HEK293T (cell line): Measurements from ENCODE around the gene TCEAL8.
A peak's percentile ranks its signal among the peaks of the same experiment; 100 is the strongest.

Experiments used
- CTCF ChIA-PET: fragments of 350-600 bp; formaldehyde crosslinking; extraction: SDS; loops from one replicate; lab custom pipeline; 2021; ENCODE audit warnings: antibody characterized with exemption, inconsistent platforms; lab: Yijun Ruan, JAX
- POLR2A ChIA-PET: fragments of 350-600 bp; formaldehyde crosslinking; extraction: SDS; loops from one replicate; lab custom pipeline; 2020; ENCODE audit warnings: antibody characterized with exemption, inconsistent platforms; lab: Yijun Ruan, JAX
- DNase-seq: peaks from one replicate; pipeline ENCODE4 v3.0.0; 2012; ENCODE audit warnings: mixed read lengths; ENCODE audit errors: extremely low spot score
- ARNT ChIP-seq: fragments of 450-650 bp; IDR thresholded peaks from 2 replicates; pipeline ENCODE4 v1.6.1; 2017; ENCODE audit warnings: mild to moderate bottlenecking
- BHLHE40 ChIP-seq: fragments of 450-650 bp; IDR thresholded peaks from 2 replicates; pipeline ENCODE4 v1.6.1; 2016; ENCODE audit warnings: mild to moderate bottlenecking, moderate library complexity, borderline replicate concordance
- CTBP1 ChIP-seq: fragments of 450-650 bp; IDR thresholded peaks from 2 replicates; pipeline ENCODE4 v1.6.1; 2016; ENCODE audit warnings: borderline replicate concordance
- ELF4 ChIP-seq: fragments of 450-650 bp; IDR thresholded peaks from 2 replicates; pipeline ENCODE4 v1.6.1; 2017; ENCODE audit warnings: antibody characterized with exemption
- FOXA1 ChIP-seq: fragments of 450-650 bp; IDR thresholded peaks from 2 replicates; pipeline ENCODE4 v1.6.1; 2016; ENCODE audit warnings: mild to moderate bottlenecking
- FOXK2 ChIP-seq: fragments of 450-650 bp; IDR thresholded peaks from 2 replicates; pipeline ENCODE4 v1.6.1; 2016; ENCODE audit warnings: mild to moderate bottlenecking
- FOXM1 ChIP-seq: fragments of 450-650 bp; IDR thresholded peaks from 2 replicates; pipeline ENCODE4 v1.6.1; 2017; ENCODE audit warnings: mild to moderate bottlenecking, borderline replicate concordance
- HDGF ChIP-seq: fragments of 450-650 bp; IDR thresholded peaks from 2 replicates; pipeline ENCODE4 v1.6.1; 2017; ENCODE audit warnings: antibody characterized with exemption, borderline replicate concordance
- L3MBTL2 ChIP-seq: fragments of 450-650 bp; conservative IDR thresholded peaks from 2 replicates; pipeline ENCODE4 v1.6.1; 2016; ENCODE audit warnings: mild to moderate bottlenecking
- LEF1 ChIP-seq: fragments of 450-650 bp; IDR thresholded peaks from 2 replicates; pipeline ENCODE4 v1.6.1; 2017; ENCODE audit warnings: mild to moderate bottlenecking, borderline replicate concordance
- NFRKB ChIP-seq: fragments of 450-650 bp; IDR thresholded peaks from 2 replicates; pipeline ENCODE4 v1.6.1; 2016; ENCODE audit warnings: mild to moderate bottlenecking, moderate library complexity
- SP1 ChIP-seq: fragments of 450-650 bp; IDR thresholded peaks from 2 replicates; pipeline ENCODE4 v1.6.1; 2017
- SUZ12 ChIP-seq: fragments of 450-650 bp; IDR thresholded peaks from 2 replicates; pipeline ENCODE4 v1.6.1; 2016; ENCODE audit warnings: mild to moderate bottlenecking
- TARDBP ChIP-seq: fragments of 450-650 bp; IDR thresholded peaks from 2 replicates; pipeline ENCODE4 v1.6.1; 2016
- ZNF384 ChIP-seq: fragments of 450-650 bp; IDR thresholded peaks from 2 replicates; pipeline ENCODE4 v1.6.1; 2016
- TF ChIP-seq, protein P1 (sequence below): fragments of 450-650 bp; IDR thresholded peaks from 2 replicates; pipeline ENCODE4 v1.6.1; 2016

The TCEAL8 gene, protein sequence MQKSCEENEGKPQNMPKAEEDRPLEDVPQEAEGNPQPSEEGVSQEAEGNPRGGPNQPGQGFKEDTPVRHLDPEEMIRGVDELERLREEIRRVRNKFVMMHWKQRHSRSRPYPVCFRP

DNA sequence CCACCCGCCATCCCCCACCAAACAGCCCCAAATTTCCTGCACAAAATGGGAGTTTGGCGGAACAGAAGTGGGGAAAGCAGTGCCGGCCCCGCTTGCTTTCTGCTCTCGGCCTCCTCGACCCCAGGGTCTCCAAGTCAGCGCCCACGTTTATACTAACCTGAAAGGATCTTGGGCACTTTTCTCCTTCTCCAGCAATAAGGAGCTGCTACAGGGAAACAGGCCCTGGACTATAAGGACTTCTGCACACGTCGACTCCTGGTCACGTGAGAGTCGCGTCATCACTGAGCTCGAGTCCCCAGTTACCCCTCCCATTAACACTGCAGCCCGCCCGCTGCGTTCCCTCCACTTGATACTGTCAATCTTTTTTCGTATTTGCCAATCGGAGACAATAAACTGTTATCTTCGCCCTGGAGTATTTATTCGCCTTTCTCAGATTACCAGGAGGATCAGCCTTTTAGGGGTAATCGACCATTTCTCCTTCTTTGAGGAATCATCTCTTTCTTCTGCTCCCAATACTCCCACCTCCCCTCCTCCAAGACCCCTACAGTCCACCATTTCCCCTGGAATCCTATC is at the start of gene TCEAL8:
TSS of gene TCEAL8 (minus strand) at position 235 of the 573 bp plus-strand sequence. CDS start 1,176 bp downstream, outside the sequence.
- TF ChIP-seq L3MBTL2 (no peak; the same call in 1 of the 2 replicates), CTBP1 (no peak), ZNF384 (no peak), LEF1 (no peak), ARNT (no peak), FOXM1 (no peak), FOXA1 (no peak), HDGF (no peak)
- TF ChIP-seq, protein P1, sequence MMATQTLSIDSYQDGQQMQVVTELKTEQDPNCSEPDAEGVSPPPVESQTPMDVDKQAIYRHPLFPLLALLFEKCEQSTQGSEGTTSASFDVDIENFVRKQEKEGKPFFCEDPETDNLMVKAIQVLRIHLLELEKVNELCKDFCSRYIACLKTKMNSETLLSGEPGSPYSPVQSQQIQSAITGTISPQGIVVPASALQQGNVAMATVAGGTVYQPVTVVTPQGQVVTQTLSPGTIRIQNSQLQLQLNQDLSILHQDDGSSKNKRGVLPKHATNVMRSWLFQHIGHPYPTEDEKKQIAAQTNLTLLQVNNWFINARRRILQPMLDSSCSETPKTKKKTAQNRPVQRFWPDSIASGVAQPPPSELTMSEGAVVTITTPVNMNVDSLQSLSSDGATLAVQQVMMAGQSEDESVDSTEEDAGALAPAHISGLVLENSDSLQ = peak; percentile 95
- peak; percentile 88 for DNase-seq
- CTCF ChIA-PET = interaction anchor here (0.6 to 0.9 kb wide), 2 partner anchors 209 to 304 kb away, joined by 3 read pairs; no protein-coding TSS in a partner anchor
- POLR2A ChIA-PET = interaction anchor here (0.5 to 3.0 kb wide), 34 partner anchors 10 to 402 kb away, joined by 3 to 18 read pairs (median 4); partner anchors contain the start of genes BEX3, BEX4, TCEAL7 and TCEAL9

DNA sequence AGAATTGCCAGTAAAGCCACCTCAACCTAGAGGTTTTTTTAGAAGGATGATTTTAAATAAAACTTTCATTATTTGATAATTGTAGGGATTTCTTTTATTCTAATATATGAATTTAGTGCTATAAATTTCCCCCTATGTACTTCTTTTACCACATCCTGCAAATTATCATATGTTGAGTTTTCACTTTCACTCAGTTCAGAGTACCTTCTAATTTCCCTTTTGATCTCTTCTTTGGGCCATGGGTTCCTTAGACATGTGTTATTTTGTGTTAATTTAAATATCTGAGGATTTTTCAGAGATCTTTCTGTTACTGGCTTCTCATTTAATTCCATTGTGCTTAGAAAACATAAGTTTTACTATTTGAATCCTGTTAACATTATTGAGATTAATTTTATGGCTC is 49.8 kb upstream of the TCEAL8 start:
- no peak for DNase-seq
- ChIA-PET CTCF (no interaction called here), POLR2A (no interaction called here)
- TF ChIP-seq LEF1 = no peak
- TF ChIP-seq CTBP1 = no peak
- no peak for TF ChIP-seq FOXM1
- TF ChIP-seq HDGF = no peak
- TF ChIP-seq TARDBP = no peak
- TF ChIP-seq, protein P1 = no peak
- no peak for TF ChIP-seq BHLHE40
- no peak for TF ChIP-seq ARNT
- TF ChIP-seq ZNF384 = no peak
- no peak for TF ChIP-seq FOXA1
- TF ChIP-seq NFRKB = no peak
- no peak for TF ChIP-seq SUZ12
- TF ChIP-seq FOXK2 = no peak
- TF ChIP-seq L3MBTL2 = no peak

DNA sequence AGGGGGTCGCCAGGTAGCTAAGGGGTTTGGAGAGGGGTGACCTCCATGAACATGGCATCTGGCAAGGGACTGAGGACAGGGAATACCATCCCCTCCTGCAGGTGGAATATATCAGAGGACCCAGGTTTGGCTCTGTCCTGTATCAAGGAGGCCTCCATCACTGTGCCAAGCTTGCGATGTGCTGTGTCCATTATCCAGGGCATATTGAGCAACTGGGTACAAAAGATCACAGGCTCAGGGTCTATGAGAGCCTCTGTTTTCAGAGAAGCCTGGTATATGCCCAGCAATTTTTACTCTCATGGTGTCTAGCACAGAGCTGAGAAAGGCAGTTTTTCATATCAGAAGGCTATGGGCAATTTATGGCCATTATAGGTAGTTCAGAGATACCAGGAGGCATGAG is 38.2 kb upstream of the TCEAL8 start:
- DNase-seq = no peak
- ChIA-PET CTCF (no interaction called here), POLR2A (no interaction called here)
- TF ChIP-seq TARDBP = no peak
- no peak for TF ChIP-seq HDGF
- no peak for TF ChIP-seq SUZ12
- TF ChIP-seq CTBP1 = no peak
- TF ChIP-seq FOXK2 = no peak
- TF ChIP-seq ELF4 = no peak
- no peak for TF ChIP-seq LEF1
- no peak for TF ChIP-seq FOXA1
- no peak for TF ChIP-seq ZNF384
- no peak for TF ChIP-seq NFRKB
- no peak for TF ChIP-seq L3MBTL2
- TF ChIP-seq, protein P1 = no peak
- no peak for TF ChIP-seq SP1
- no peak for TF ChIP-seq FOXM1

DNA sequence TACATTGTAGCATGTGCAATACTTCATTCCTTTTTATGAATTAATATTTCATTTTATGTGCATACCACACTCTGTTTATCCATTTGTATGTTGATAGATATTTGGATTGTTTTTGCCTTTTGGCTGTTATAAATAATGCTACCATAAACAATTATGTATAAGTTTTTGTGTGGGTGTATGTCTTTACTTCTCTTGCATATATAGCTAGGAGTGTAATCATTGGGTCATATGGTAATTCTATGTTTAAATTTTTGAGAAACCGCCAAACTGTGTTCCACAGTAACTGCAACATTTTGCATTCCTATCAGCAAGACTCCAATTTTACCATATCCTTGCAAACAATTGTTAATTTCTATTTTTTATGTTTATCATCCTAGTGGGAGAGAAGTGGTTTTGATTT is 24.7 kb upstream of the TCEAL8 start:
- TF ChIP-seq NFRKB = no peak
- no peak for TF ChIP-seq BHLHE40
- TF ChIP-seq ARNT = no peak
- no peak for TF ChIP-seq SP1
- TF ChIP-seq ZNF384 = no peak
- DNase-seq = no peak
- CTCF ChIA-PET = no interaction called here
- POLR2A ChIA-PET = interaction anchor here (1.1 kb wide), 1 partner anchor 25 kb away, joined by 3 read pairs; the partner anchor contains the start of gene TCEAL8

DNA sequence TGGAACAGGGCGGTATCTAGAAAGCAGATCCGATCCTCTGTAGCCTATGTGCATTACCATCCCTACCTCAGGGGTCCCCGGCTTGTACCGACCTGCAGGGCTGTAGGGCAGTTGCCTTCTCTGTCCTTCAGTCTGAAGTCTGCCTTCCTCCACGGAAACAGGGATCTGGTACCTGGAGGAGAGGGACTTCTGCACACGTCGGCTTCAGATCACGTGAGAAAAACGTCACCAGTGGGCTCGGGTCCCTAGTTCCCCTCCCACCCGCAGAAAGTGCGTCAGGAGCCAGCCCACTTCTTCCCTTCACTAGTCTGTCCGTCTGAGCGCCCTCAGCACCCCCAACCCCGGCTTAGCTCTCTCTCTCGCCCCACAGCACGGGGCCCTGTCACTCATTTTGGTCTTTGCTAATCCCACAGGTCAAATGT is 21.6 kb upstream of the TCEAL8 start, which contains the start of gene TCEAL5:
TSS of gene TCEAL5 (minus strand) at position 170 of the 422 bp plus-strand sequence. CDS start 2,187 bp downstream, outside the sequence.
- CTCF ChIA-PET = no interaction called here
- POLR2A ChIA-PET = no interaction called here
- TF ChIP-seq BHLHE40 (no peak), L3MBTL2 (no peak), NFRKB (no peak), ELF4 (no peak), ARNT (no peak), FOXA1 (no peak), TARDBP (no peak)
- TF ChIP-seq, protein P1 = peak; percentile 46; the same call in 1 of the 2 replicates
- no peak for DNase-seq
